HG03064 (cell line): Measurements from ENCODE around the gene MAP3K15.

Source experiments
- ATAC-seq: cut with Tn5 transposase; IDR thresholded peaks from one replicate; pipeline ENCODE4 v1.9.1; 2021; ENCODE audit warnings: low read depth; ENCODE audit not compliant: unreplicated experiment

Gene MAP3K15

GRCh38 chrX:19514791-19515614, at the start of gene MAP3K15:
TSS of gene MAP3K15 (minus strand) at chrX:19515508. CDS start at chrX:19515261, 247 bp downstream.
- ATAC-seq: no peak

- no peak for ATAC-seq
These were observed 49.3 kb upstream of the MAP3K15 start for GRCh38 chrX:19564606-19565005.

- ATAC-seq: no peak
These were observed 48.4 kb upstream of the MAP3K15 start for GRCh38 chrX:19563746-19564145.

GRCh38 chrX:19563327-19563726, 48.0 kb upstream of the MAP3K15 start:
- ATAC-seq: no peak

GRCh38 chrX:19560611-19561010, 45.3 kb upstream of the MAP3K15 start:
- ATAC-seq: no peak

GRCh38 chrX:19557822-19558221, 42.5 kb upstream of the MAP3K15 start:
- ATAC-seq: no peak

GRCh38 chrX:19556202-19556601, 40.9 kb upstream of the MAP3K15 start:
- no peak for ATAC-seq

GRCh38 chrX:19555683-19556082, 40.4 kb upstream of the MAP3K15 start:
- no peak for ATAC-seq

- no peak for ATAC-seq
These were observed 39.9 kb upstream of the MAP3K15 start for GRCh38 chrX:19555236-19555635.

GRCh38 chrX:19554786-19555185, 39.5 kb upstream of the MAP3K15 start:
- no peak for ATAC-seq

- no peak for ATAC-seq
These were observed 37.5 kb upstream of the MAP3K15 start for GRCh38 chrX:19552793-19553192.

- no peak for ATAC-seq
These were observed 34.5 kb upstream of the MAP3K15 start for GRCh38 chrX:19549838-19550237.

- no peak for ATAC-seq
These were observed 33.6 kb upstream of the MAP3K15 start for GRCh38 chrX:19548934-19549333.

- no peak for ATAC-seq
These were observed 33.0 kb upstream of the MAP3K15 start for GRCh38 chrX:19548279-19548678.

GRCh38 chrX:19545651-19546050, 30.3 kb upstream of the MAP3K15 start:
- no peak for ATAC-seq

GRCh38 chrX:19544693-19545305, 29.5 kb upstream of the MAP3K15 start:
- ATAC-seq: no peak

- ATAC-seq: no peak
These were observed 28.7 kb upstream of the MAP3K15 start for GRCh38 chrX:19543951-19544381.

GRCh38 chrX:19543020-19543715, 27.9 kb upstream of the MAP3K15 start:
- ATAC-seq: no peak

GRCh38 chrX:19541931-19542330, 26.6 kb upstream of the MAP3K15 start:
- ATAC-seq: no peak

GRCh38 chrX:19541196-19541595, 25.9 kb upstream of the MAP3K15 start:
- ATAC-seq: no peak

GRCh38 chrX:19540076-19540475, 24.8 kb upstream of the MAP3K15 start:
- no peak for ATAC-seq
